Measurements from ENCODE around the gene ACSL6. TPM values are rescaled to one million over a fixed set of nuclear protein-coding genes. Genes with fewer than 3 reads are reported as not detected.

Gene ACSL6
- total and polyA plus RNA-seq, 10 of the 15 experiments (the other 5 are each of a cell fraction or from before 2014, with no cell fraction given) = 0.06 to 0.53 TPM; not detected in 8

GRCh38 chr5:132010645-132010988, 841 bp downstream of the ACSL6 start:
- no TSS peak for BruUV-seq (replicated peaks)
- H3K27me3 ChIP-seq (replicated peaks in 1 of 2; ENCODE audit: control insufficient read depth in 2 of 2, insufficient read depth in 2 of 2, low read length in 1 of 2) = peaks cover 17 to 24% of the 10 kb centered on the region in 2 experiments
- H3K9me3 ChIP-seq (replicated peaks; ENCODE audit: control insufficient read depth, insufficient read depth, low read length) = no peaks in the 10 kb centered on the region
- FAIRE-seq (no peak), ATAC-seq (no peak), DNase-seq (ENCODE audit: low read depth, low spot score) (no peak)
- in situ Hi-C loops (cut with MboI) = no loop called here
- no peak overlapping the region for H3K27ac ChIP-seq (ENCODE audit: control insufficient read depth, insufficient read depth)
- ChIA-PET RAD21 (ENCODE audit: unreplicated experiment) (interaction anchor here (1.1 to 4.2 kb wide), 2 partner anchors 53 to 421 kb away, joined by 3 to 98 read pairs; no protein-coding TSS in a partner anchor), POLR2A (no interaction called here), CTCF (interaction anchor here (0.8 to 6.6 kb wide), 3 partner anchors 12 to 421 kb away, joined by 3 to 189 read pairs (median 28); no protein-coding TSS in a partner anchor), SMC1A (ENCODE audit: uncharacterized antibody, unreplicated experiment) (interaction anchor here (1.2 to 1.7 kb wide), 2 partner anchors 421 to 587 kb away, joined by 4 to 6 read pairs; no protein-coding TSS in a partner anchor)
- H3K79me2 ChIP-seq (ENCODE audit: control insufficient read depth, insufficient read depth, low read length) = no peaks in the 10 kb centered on the region
- no peak overlapping the region for H3K4me3 ChIP-seq
- H3K4me2 ChIP-seq (ENCODE audit: control insufficient read depth, insufficient read depth) = no peak overlapping the region
- no peaks in the 10 kb centered on the region for H4K20me1 ChIP-seq (ENCODE audit: control insufficient read depth, insufficient read depth)
- WGBS (ENCODE audit: insufficient coverage, insufficient replicate concordance, low lambda C conversion rate, missing lambda C conversion rate) = 90% methylated on average over 6 of the region's 6 CpGs
- intact Hi-C loops (cut with micrococcal nuclease; ENCODE audit: unreplicated experiment) = no loop called here
- no peak overlapping the region for H2AFZ ChIP-seq (ENCODE audit: control insufficient read depth, low read depth, low read length)
- H3K4me1 ChIP-seq (ENCODE audit: control insufficient read depth, insufficient read depth, low read length) = no peaks in the 10 kb centered on the region; the same call in 1 of the 2 replicates
- H3K9ac ChIP-seq (ENCODE audit: control insufficient read depth, insufficient read depth, low read length) = no peak overlapping the region
- no peak for TF ChIP-seq STAT3 (IDR thresholded peaks at IDR 0.05; ENCODE audit: low read depth, low read length)
- TF ChIP-seq ZNF274 (IDR thresholded peaks at IDR 0.05; ENCODE audit: insufficient read depth, insufficient read length) = no peak
- no peak for TF ChIP-seq ZSCAN29 (IDR thresholded peaks at IDR 0.05)
- TF ChIP-seq BHLHE40 (IDR thresholded peaks at IDR 0.05; ENCODE audit: borderline replicate concordance in 1 of 2, low read depth in 2 of 2, low read length in 1 of 2) = no peak
- TF ChIP-seq FOXM1 (IDR thresholded peaks at IDR 0.05; ENCODE audit: low read depth, low read length) = no peak
- TF ChIP-seq PKNOX1 (IDR thresholded peaks at IDR 0.05) = no peak
- H3K36me3 ChIP-seq (ENCODE audit: control insufficient read depth in 2 of 2, insufficient read depth in 2 of 2, low read length in 1 of 2) = no peaks in the 10 kb centered on the region
